Hepatocyte (in vitro differentiated cells): ENCODE data around the gene PRAMEF20.

ENCODE experiments used
- CTCF ChIP-seq: fragments of 200-600 bp; sonication (generic); IDR thresholded peaks from 2 replicates; pipeline ENCODE4 v1.5.1; 2016; ENCODE audit warnings: antibody characterized with exemption, mild to moderate bottlenecking; ENCODE audit not compliant: poor library complexity
- EZH2 ChIP-seq: fragments of 200-600 bp; sonication (generic); IDR thresholded peaks from 2 replicates; pipeline ENCODE4 v1.6.1; 2016; ENCODE audit warnings: antibody characterized with exemption, mild to moderate bottlenecking, borderline replicate concordance

GRCh38 chr1:13469343-13469742 lies 59.1 kb downstream of the PRAMEF20 start:
- TF ChIP-seq EZH2 = no peak
- TF ChIP-seq CTCF = peak; percentile 39
